DND-41 (cell line): Measurements from ENCODE around the gene KIRREL3.

Experiments used
- CTCF ChIP-seq: IDR thresholded peaks from 2 replicates; pipeline ENCODE4 v1.5.1; 2012; ENCODE audit warnings: borderline replicate concordance, low read length, moderate library complexity, mild to moderate bottlenecking; ENCODE audit not compliant: poor library complexity, severe bottlenecking; ENCODE audit errors: extremely low read depth
- EZH2 ChIP-seq: IDR thresholded peaks from 3 replicates; pipeline ENCODE4 v1.6.1; 2012; ENCODE audit warnings: borderline replicate concordance, low read depth, mild to moderate bottlenecking, moderate library complexity, low read length, inconsistent platforms; ENCODE audit not compliant: severe bottlenecking

DNA sequence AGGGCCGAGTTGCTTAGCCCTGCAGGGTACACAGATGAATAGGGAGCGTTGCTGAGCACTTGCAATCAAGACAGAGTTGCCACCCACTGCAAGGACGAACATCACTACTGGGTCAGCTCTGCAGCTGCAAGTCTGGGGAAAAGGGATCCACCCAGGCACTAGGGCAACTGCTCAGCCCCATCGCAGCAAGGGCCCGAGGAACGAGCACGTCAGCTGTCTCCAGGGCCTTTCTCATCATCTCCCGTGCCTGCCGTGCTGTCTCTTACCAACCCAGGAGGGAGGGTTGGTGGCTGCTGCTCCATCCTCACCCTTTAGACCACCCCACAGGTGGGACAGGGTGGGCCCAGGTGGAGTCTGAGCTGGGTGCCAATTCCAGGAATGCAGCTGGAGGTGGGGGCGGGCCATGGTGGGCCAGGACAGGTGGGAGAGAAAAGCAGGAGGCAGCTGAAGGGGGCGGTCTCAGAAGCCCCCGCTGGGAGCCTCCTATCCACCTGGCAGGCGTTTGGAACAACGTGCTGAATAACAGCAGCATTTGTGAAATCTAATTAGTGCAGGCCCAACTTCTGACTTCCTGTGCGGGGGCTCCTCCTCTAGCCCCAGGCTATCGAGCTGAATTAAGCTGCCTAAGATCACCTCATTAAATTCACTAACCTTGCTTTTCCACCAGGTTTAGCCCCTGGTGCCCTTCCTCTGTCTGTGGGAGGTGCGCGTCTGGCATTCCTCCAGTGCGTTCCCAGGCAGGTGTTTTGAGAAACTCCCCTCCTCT, 392.6 kb downstream of the KIRREL3 start:
- TF ChIP-seq CTCF (no peak), EZH2 (no peak)
